Activated naive CD4-positive, alpha-beta T cell treated with anti-CD3 and anti-CD28 coated beads, Interleukin-2, amount 50 U/mL, for 24 hours (primary cell): ENCODE results near the gene AGTRAP.

Experiments used
- H3K27ac Mint-ChIP-seq: one replicate; pipeline ENCODE4 v1.8.0; 2021; ENCODE audit warnings: mild to moderate bottlenecking, mixed read lengths
- H3K27me3 Mint-ChIP-seq: one replicate; pipeline ENCODE4 v1.8.0; 2021; ENCODE audit warnings: mixed read lengths
- H3K36me3 Mint-ChIP-seq: one replicate; pipeline ENCODE4 v1.8.0; 2021; ENCODE audit warnings: mixed read lengths
- H3K4me1 Mint-ChIP-seq: one replicate; pipeline ENCODE4 v1.8.0; 2021; ENCODE audit warnings: mixed read lengths
- H3K4me3 Mint-ChIP-seq: one replicate; pipeline ENCODE4 v1.8.0; 2021; ENCODE audit warnings: mild to moderate bottlenecking, mixed read lengths
- H3K9me3 Mint-ChIP-seq: one replicate; pipeline ENCODE4 v1.8.0; 2021; ENCODE audit warnings: mixed read lengths

AGTRAP gene

DNA sequence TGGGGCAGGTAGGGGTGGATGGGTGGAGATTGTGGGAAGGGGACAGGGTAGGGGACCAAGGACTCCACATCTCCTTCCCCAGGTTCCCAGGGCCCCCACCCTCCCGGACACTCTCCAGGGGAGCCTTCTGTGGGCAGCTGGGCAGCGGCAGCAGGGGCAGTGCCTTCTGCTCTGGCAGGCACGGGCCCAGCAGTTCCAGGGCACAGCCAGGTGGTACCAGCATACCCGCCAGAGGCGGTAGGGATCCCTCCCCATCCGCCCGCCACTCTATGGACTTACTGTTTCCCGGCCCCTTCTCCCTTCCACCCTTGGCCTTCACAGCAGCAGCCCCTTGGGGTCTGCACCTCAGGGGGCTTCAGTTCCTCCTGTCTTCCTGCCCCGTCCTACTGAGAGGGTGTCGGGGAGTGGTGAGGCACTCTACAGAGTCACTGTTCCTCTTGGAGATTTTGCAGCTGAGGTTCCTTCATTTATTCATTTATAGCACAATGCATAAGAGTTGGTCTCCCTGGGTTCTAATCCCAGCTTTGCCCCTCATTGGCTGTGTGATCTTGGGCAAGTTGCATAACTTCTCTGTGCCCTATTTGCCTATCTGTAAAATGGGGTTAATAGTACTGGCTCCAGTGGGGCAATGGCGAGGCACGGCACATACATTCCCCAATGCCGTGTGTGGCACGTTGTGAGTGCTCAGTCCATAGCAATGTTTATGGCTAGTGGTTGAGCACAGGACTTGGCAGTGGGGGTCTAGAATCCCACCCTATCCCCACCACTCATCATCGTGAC, 43.1 kb downstream of the AGTRAP start:
- Mint-ChIP-seq H3K27me3 (no peaks in the 10 kb centered on the region), H3K4me1 (no peaks in the 10 kb centered on the region), H3K27ac (no peak overlapping the region), H3K9me3 (no peaks in the 10 kb centered on the region), H3K4me3 (no peak overlapping the region), H3K36me3 (no peaks in the 10 kb centered on the region)

DNA sequence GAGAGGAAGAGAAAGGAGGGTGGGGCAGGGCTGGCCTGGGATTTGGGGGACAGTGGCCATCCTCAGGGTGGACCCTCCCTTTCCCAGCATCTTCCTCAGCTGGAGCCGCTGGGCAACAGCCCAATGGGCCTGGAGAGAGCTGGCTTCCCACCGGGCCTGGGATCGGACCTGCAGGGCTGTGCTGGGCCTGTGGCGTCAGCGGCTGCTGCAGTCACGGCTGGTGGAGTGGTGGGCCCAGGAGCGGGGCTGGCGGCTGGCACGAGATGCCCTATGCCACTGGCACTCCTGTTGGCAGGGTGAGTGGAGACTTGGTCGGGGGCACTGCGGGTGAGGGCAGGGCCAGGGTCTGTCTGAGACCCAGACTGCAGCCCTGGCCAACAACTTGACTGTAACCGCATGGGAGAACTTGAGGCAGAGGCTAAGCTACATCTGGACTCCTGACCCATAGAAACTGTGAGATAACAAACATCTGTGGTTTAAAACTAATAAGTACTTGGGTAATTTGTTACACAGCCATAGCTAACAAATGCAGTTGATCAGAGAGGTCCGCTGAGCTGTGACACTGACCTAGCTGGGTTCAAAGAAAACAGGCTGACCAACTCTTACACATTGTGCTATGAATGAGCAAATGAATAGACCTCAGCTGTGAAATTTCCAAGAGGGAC, 43.9 kb downstream of the AGTRAP start:
- no peaks in the 10 kb centered on the region for H3K27me3 Mint-ChIP-seq
- no peak overlapping the region for H3K4me3 Mint-ChIP-seq
- H3K27ac Mint-ChIP-seq, result no peak overlapping the region
- no peaks in the 10 kb centered on the region for H3K4me1 Mint-ChIP-seq
- no peaks in the 10 kb centered on the region for H3K9me3 Mint-ChIP-seq
- H3K36me3 Mint-ChIP-seq, result no peaks in the 10 kb centered on the region

- Mint-ChIP-seq H3K36me3 (no peaks in the 10 kb centered on the region), H3K27ac (no peak overlapping the region), H3K4me3 (no peak overlapping the region), H3K4me1 (peaks cover 3% of the 10 kb centered on the region), H3K9me3 (no peaks in the 10 kb centered on the region), H3K27me3 (no peaks in the 10 kb centered on the region)
These were observed 44.6 kb downstream of the AGTRAP start for GRCh38 chr1:11780380-11781147.

GRCh38 chr1:11781297-11781696, 45.4 kb downstream of the AGTRAP start:
- Mint-ChIP-seq H3K4me3 (no peak overlapping the region), H3K36me3 (no peaks in the 10 kb centered on the region), H3K4me1 (peaks cover 3% of the 10 kb centered on the region), H3K9me3 (no peaks in the 10 kb centered on the region), H3K27me3 (no peaks in the 10 kb centered on the region), H3K27ac (no peak overlapping the region)

GRCh38 chr1:11782127-11782708, 46.3 kb downstream of the AGTRAP start:
- Mint-ChIP-seq H3K4me1 (peaks cover 3% of the 10 kb centered on the region), H3K9me3 (no peaks in the 10 kb centered on the region), H3K27me3 (no peaks in the 10 kb centered on the region), H3K36me3 (no peaks in the 10 kb centered on the region), H3K4me3 (no peak overlapping the region), H3K27ac (no peak overlapping the region)

DNA sequence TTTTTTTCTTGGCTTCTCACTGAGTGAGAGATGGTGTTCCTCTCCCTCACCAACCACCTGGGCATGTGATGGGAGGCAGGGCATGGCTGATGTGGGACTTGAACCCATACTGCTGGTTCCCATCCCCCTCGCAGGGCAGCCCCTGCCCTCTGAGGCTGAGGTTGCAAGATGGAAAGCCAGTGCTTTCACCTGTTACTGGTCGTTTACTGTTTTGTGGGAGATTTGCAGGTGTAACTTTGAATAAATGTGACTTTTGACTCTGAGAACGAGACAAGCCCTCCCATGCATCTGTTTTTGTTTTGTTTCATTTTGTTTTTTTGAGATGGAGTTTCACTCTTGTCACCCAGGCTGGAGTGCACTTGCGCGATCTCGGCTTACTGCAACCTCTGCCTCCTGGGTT, 47.6 kb downstream of the AGTRAP start:
- no peak overlapping the region for H3K4me3 Mint-ChIP-seq
- no peak overlapping the region for H3K27ac Mint-ChIP-seq
- peaks cover 3% of the 10 kb centered on the region for H3K4me1 Mint-ChIP-seq
- H3K36me3 Mint-ChIP-seq, result no peaks in the 10 kb centered on the region
- H3K9me3 Mint-ChIP-seq, result no peaks in the 10 kb centered on the region
- H3K27me3 Mint-ChIP-seq, result no peaks in the 10 kb centered on the region

- Mint-ChIP-seq H3K27ac (no peak overlapping the region), H3K4me1 (peaks cover 3% of the 10 kb centered on the region), H3K27me3 (no peaks in the 10 kb centered on the region), H3K36me3 (no peaks in the 10 kb centered on the region), H3K9me3 (no peaks in the 10 kb centered on the region), H3K4me3 (no peak overlapping the region)
These were observed 48.5 kb downstream of the AGTRAP start for GRCh38 chr1:11784256-11784992.

DNA sequence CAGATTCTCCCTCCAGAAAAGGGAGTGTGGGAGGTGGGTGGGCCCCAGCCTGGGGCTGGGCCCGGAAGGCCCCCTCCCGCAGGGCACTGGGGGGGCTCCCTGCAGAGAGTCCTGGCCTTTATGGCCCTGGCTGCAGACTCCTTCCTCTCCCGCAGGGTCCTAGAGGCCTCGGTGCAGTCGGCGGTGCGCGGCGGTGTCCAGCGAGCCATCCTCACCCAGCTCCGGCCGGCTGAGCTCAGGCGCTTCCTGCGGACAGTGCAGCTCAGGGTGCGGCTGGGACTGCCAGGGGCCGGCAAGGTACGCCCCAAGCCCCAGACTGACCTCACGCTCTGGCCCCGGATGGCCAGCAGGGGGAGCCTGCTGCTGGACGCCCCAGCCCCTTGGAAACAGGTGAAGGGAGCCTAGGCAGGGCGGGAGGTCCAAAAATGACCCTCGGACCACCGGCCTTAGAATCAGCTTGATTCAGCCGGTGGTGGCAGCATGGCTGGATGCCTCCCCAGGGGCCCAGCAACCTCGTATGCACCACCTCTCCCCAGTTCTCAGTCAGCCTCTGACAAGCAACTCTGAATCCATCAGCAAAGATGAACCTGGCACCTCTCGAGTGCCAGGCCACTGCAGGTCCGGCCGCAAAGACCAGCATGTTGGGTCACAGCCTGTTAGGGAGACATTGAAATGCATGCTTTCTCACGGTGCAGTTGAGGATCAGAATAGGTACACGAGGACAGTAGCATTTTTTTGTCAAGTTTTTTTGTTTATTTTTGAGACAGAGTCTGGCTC, 49.2 kb downstream of the AGTRAP start:
- Mint-ChIP-seq H3K27me3 (no peaks in the 10 kb centered on the region), H3K4me3 (peak overlapping the region; percentile 42), H3K36me3 (no peaks in the 10 kb centered on the region), H3K9me3 (no peaks in the 10 kb centered on the region), H3K4me1 (peaks cover 3% of the 10 kb centered on the region), H3K27ac (no peak overlapping the region)

GRCh38 chr1:11786168-11786567, 50.2 kb downstream of the AGTRAP start:
- H3K4me1 Mint-ChIP-seq, result peaks cover 3% of the 10 kb centered on the region
- H3K27me3 Mint-ChIP-seq, result no peaks in the 10 kb centered on the region
- H3K27ac Mint-ChIP-seq, result no peak overlapping the region
- no peak overlapping the region for H3K4me3 Mint-ChIP-seq
- no peaks in the 10 kb centered on the region for H3K9me3 Mint-ChIP-seq
- no peaks in the 10 kb centered on the region for H3K36me3 Mint-ChIP-seq

GRCh38 chr1:11787251-11787803, 51.4 kb downstream of the AGTRAP start:
- no peaks in the 10 kb centered on the region for H3K27me3 Mint-ChIP-seq
- H3K4me1 Mint-ChIP-seq, result peaks cover 3% of the 10 kb centered on the region
- peaks cover 5% of the 10 kb centered on the region for H3K36me3 Mint-ChIP-seq
- no peak overlapping the region for H3K27ac Mint-ChIP-seq
- H3K9me3 Mint-ChIP-seq, result no peaks in the 10 kb centered on the region
- H3K4me3 Mint-ChIP-seq, result no peak overlapping the region

GRCh38 chr1:11787804-11788436, 52.0 kb downstream of the AGTRAP start:
- Mint-ChIP-seq H3K4me1 (peaks cover 3% of the 10 kb centered on the region), H3K27me3 (no peaks in the 10 kb centered on the region), H3K27ac (no peak overlapping the region), H3K4me3 (no peak overlapping the region), H3K36me3 (peaks cover 5% of the 10 kb centered on the region), H3K9me3 (no peaks in the 10 kb centered on the region)

GRCh38 chr1:11788549-11789053, 52.7 kb downstream of the AGTRAP start:
- no peak overlapping the region for H3K27ac Mint-ChIP-seq
- H3K4me3 Mint-ChIP-seq, result no peak overlapping the region
- H3K36me3 Mint-ChIP-seq, result peaks cover 5% of the 10 kb centered on the region
- H3K4me1 Mint-ChIP-seq, result peaks cover 3% of the 10 kb centered on the region
- H3K27me3 Mint-ChIP-seq, result no peaks in the 10 kb centered on the region
- H3K9me3 Mint-ChIP-seq, result no peaks in the 10 kb centered on the region

GRCh38 chr1:11789126-11790067, 53.5 kb downstream of the AGTRAP start:
- Mint-ChIP-seq H3K4me1 (peaks cover 3% of the 10 kb centered on the region), H3K36me3 (peaks cover 7% of the 10 kb centered on the region)

More at GRCh38 chr1:11789126-11790067, 53.5 kb downstream of the AGTRAP start:
- H3K27ac Mint-ChIP-seq, result peak overlapping the region; percentile 59
- H3K4me3 Mint-ChIP-seq, result no peak overlapping the region
- no peaks in the 10 kb centered on the region for H3K27me3 Mint-ChIP-seq
- no peaks in the 10 kb centered on the region for H3K9me3 Mint-ChIP-seq
